Measurements from ENCODE around the gene CXXC5. TPM values are rescaled to one million over a fixed set of nuclear protein-coding genes. Genes with fewer than 3 reads are reported as not detected.

CXXC5 gene
- total RNA-seq, 2 donors from 2014 or later: 32.3 to 40.4 TPM

DNA sequence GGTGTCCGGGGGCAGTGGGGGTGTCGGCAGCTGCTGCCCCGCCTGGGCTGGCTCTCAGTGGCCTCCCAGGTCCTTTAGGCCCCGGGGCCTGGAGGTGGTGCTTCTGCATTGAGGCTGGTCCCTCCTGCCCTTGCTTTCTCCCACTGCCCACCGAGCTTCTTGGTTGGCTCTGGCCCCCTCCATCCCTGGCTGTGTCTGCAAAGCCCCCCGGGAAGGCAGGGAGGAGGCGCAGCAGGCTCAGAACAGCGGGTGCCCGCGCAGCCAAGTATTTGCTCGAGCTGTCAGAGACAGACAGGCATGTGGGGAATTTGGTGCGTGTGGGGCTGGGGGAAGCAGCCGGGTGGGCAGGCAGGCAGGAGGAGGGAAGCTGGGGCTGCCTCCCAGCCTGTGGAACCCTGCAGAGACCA, 11.5 kb downstream of the CXXC5 start:
- H3K9me3 ChIP-seq: no peaks in the 10 kb centered on the region
- H3K36me3 ChIP-seq: no peaks in the 10 kb centered on the region
- no peak for DNase-seq
- no peaks in the 10 kb centered on the region for H3K27me3 ChIP-seq
- H3K9ac ChIP-seq (ENCODE audit: low read depth in 2 of 2, low read length in 2 of 2): peak overlapping the region; percentile 52 to 73
- H3K27ac ChIP-seq: peak overlapping the region; percentile 81
- TF ChIP-seq, protein P1, sequence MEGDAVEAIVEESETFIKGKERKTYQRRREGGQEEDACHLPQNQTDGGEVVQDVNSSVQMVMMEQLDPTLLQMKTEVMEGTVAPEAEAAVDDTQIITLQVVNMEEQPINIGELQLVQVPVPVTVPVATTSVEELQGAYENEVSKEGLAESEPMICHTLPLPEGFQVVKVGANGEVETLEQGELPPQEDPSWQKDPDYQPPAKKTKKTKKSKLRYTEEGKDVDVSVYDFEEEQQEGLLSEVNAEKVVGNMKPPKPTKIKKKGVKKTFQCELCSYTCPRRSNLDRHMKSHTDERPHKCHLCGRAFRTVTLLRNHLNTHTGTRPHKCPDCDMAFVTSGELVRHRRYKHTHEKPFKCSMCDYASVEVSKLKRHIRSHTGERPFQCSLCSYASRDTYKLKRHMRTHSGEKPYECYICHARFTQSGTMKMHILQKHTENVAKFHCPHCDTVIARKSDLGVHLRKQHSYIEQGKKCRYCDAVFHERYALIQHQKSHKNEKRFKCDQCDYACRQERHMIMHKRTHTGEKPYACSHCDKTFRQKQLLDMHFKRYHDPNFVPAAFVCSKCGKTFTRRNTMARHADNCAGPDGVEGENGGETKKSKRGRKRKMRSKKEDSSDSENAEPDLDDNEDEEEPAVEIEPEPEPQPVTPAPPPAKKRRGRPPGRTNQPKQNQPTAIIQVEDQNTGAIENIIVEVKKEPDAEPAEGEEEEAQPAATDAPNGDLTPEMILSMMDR (IDR thresholded peaks at IDR 0.05): no peak
- peak overlapping the region; percentile 4 for H3K4me3 ChIP-seq
- H3K4me1 ChIP-seq: peaks cover 21% of the 10 kb centered on the region
- intact Hi-C loops (cut with DNase I): no loop called here

DNA sequence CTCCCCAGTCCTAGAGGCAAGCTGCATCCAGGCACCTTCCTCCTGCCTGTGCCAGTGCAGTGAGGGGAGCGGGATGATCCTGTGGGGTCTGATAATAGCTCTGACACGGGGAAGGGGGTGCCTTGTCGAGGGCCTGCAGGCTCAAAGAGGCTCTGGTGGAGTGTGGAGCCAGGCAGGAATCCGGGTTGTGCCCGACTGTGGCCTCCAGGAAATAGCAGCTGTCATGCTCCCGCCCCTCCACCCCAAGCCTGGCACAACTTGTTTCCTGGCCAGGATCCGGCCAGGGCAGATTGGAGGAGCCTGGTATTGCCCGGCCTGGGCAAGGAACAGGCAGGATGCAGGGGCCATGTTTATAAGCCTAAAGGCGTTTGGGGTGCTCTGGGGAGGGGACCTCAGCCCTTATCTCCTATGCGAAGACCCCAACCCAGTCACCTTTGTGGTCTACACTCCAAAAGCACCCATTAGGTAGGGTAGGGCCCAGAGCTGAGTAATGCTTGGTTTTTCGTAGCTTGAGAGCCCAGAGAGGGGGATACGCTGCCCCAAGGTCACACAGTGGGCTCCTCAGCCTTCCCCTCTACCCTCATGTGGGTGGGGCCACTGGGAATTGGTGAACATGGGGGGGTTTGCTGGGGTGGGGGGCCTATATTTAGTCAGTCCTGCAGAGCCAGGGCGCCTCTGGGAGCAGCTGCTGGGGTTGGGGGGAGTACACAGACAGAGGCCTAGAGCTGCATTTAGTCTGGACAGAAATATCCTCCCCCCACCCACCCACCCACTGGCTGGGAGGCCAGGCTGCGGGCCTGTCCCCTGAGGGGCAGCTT, 12.2 kb downstream of the CXXC5 start:
- intact Hi-C loops (cut with DNase I): no loop called here
- peak; percentile 87 for DNase-seq
- Histone ChIP-seq H3K4me1 (peaks cover 21% of the 10 kb centered on the region), H3K36me3 (no peaks in the 10 kb centered on the region), H3K4me3 (peak overlapping the region; percentile 4), H3K27ac (peak overlapping the region; percentile 81), H3K9ac (ENCODE audit: low read depth in 2 of 2, low read length in 2 of 2) (peak overlapping the region; percentile 52 to 73), H3K9me3 (no peaks in the 10 kb centered on the region), H3K27me3 (no peaks in the 10 kb centered on the region)
- TF ChIP-seq, protein P1 (IDR thresholded peaks at IDR 0.05): no peak

DNA sequence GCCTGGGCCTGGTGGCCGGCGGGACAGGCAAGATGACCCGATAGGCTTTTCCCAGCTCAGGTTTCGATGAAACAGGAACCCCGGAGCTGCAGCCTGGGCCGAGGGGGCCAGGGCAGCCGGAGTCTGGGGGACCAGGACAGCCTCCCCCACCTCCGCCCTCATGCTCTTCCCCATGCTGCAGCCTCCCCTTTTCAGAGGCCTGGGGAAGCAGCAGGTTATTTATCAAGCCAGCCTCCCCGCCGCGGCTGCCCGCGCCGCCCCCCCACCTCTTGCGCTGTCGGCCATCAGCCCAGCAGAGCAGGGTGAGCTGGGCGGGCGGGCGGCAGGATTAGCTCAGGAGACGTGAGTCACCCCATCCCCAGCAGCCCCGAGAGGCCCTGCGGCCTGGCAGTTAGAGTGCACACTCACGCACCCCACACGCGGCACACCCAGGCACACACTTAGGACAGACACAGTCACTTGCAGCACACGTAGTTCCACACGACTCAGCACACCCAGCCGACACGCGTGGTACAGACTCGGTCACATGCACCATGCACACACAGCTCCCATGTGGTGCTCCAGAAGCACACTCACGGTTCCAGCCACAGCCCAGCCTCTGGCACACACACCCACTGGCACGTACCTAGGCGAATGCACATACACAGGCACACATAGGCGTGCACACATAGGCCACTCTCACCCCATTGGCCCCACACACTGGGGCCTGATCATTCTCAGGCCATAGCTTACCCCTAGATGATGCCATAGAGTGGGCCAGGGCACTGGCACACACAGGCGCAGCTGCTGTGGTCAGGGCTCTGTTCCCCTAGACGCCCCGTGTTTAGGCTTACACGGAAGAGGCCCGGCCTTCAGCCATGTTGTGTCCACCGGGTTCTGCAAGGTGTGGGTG, 13.0 kb downstream of the CXXC5 start:
- peak overlapping the region; percentile 81 for H3K27ac ChIP-seq
- intact Hi-C loops (cut with DNase I): no loop called here

DNA sequence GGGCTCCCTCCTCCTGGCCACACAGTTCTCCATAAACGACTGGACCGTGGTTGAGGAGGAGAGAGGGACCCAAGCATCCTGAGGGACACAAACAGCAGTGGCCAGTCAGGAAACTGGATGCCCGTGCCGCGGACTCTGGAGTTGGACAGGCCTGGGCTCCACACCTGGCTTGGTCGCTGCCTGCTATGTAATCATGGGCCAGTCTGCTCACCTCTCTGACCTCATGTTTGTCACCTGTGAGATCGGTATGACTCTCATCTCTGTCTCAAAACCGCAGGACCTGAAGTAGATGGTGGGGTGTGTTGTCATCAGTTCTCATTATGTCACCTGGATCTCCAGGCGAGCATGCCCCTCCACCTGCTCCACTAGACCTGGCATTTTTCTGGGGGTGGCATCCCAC, 14.5 kb downstream of the CXXC5 start:
- H3K27ac ChIP-seq: no peak overlapping the region
- H3K9me3 ChIP-seq: no peaks in the 10 kb centered on the region
- peaks cover 14% of the 10 kb centered on the region for H3K4me1 ChIP-seq
- H3K27me3 ChIP-seq: no peaks in the 10 kb centered on the region
- no peak overlapping the region for H3K4me3 ChIP-seq
- TF ChIP-seq, protein P1 (IDR thresholded peaks at IDR 0.05): no peak
- intact Hi-C loops (cut with DNase I): no loop called here
- DNase-seq: no peak
- H3K36me3 ChIP-seq: no peaks in the 10 kb centered on the region
- H3K9ac ChIP-seq (ENCODE audit: low read depth in 2 of 2, low read length in 2 of 2): no peak overlapping the region

More for the DNA sequence above, 13.0 kb downstream of the CXXC5 start:
- DNase-seq: peak; percentile 70
- no peaks in the 10 kb centered on the region for H3K36me3 ChIP-seq
- TF ChIP-seq, protein P1 (IDR thresholded peaks at IDR 0.05): no peak
- peak overlapping the region; percentile 19 to 52 for H3K9ac ChIP-seq (ENCODE audit: low read depth in 2 of 2, low read length in 2 of 2)
- H3K9me3 ChIP-seq: no peaks in the 10 kb centered on the region
- no peak overlapping the region for H3K4me3 ChIP-seq
- H3K4me1 ChIP-seq: peaks cover 14% of the 10 kb centered on the region
- H3K27me3 ChIP-seq: no peaks in the 10 kb centered on the region

DNA sequence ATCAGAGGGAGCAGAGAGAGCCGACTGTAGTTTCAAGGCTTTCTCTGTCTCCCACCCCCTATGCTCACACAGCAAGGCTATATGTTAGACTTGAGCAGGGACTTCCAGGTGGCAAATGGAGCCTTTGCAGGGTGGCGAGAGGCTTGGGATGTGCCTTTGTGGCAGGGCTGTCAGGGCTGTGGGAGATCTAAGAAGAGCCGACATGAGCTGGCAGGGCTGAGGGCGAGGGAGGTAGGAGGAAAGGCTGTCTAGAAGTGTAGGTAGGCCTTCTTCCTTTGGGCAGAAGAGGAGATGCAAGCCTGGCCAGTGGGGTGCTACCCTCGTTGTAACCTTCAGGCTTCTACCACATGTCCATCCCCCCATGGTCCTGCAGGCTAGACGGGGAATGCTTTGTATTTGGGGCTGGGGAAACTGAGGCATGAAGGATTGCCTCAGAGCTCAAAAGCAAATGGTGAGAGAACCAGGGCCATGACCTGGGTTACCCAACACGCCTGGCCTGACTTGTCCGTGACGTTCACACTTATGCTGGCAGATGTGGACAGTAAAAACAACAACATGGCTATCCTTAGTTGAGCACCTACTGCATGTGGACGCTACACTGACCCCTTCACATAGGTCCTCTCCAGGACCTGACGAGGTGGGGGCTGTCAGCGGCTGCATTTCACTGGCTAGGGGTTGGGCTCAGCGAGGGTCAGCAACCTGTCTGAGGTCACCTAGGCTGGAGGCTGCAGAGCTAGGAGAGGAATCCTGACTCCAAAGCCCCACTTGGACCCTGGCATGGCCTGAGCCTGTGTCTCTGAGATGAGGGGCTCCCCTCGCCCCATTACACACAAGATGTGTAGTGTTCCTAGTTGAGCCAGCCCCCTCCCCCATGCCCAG, 15.3 kb downstream of the CXXC5 start:
- H3K27ac ChIP-seq: no peak overlapping the region
- no peaks in the 10 kb centered on the region for H3K9me3 ChIP-seq
- no peak for DNase-seq
- H3K4me1 ChIP-seq: peaks cover 14% of the 10 kb centered on the region
- no peak overlapping the region for H3K4me3 ChIP-seq
- H3K36me3 ChIP-seq: no peaks in the 10 kb centered on the region
- intact Hi-C loops (cut with DNase I): no loop called here
- no peaks in the 10 kb centered on the region for H3K27me3 ChIP-seq
- TF ChIP-seq, protein P1 (IDR thresholded peaks at IDR 0.05): no peak
- no peak overlapping the region for H3K9ac ChIP-seq (ENCODE audit: low read depth in 2 of 2, low read length in 2 of 2)

Measured in colonic mucosa (tissue), 4 donors.